GM23338 (cell line): ENCODE results near the gene ISL2. TPM values are rescaled to one million over a fixed set of nuclear protein-coding genes. Genes with fewer than 3 reads are reported as not detected.

ENCODE experiments used
- ATAC-seq: fragments of 200-7000 bp; cut with Tn5 transposase; 3 replicates; pipeline ENCODE4 v1.9.1; 2020
- DNase-seq: peaks from one replicate; pipeline ENCODE4 v3.0.0-alpha.2; 2015; ENCODE audit warnings: low spot score
- H2AFZ ChIP-seq: fragments of 200-600 bp; sonication (generic); 2 replicates; pipeline ENCODE4 v1.8.0; 2016; ENCODE audit warnings: antibody characterized with exemption, mild to moderate bottlenecking, moderate library complexity
- H3F3A ChIP-seq: fragments of 200-600 bp; sonication (generic); replicated peaks from 2 replicates; pipeline ENCODE4 v1.8.0; 2017; ENCODE audit warnings: antibody characterized with exemption, mixed run types, low read depth
- H3K27ac ChIP-seq: fragments of 200-600 bp; sonication (generic); 2 replicates; pipeline ENCODE4 v1.6.1; 2016; ENCODE audit warnings: low read depth
- H3K27me3 ChIP-seq: fragments of 200-600 bp; sonication (generic); 2 replicates; pipeline ENCODE4 v1.8.0; 2016; ENCODE audit warnings: mild to moderate bottlenecking, mixed run types, moderate library complexity; ENCODE audit not compliant: insufficient read depth
- H3K36me3 ChIP-seq: fragments of 200-600 bp; sonication (generic); 2 replicates; pipeline ENCODE4 v1.8.0; 2016; ENCODE audit warnings: mild to moderate bottlenecking; ENCODE audit not compliant: insufficient read depth
- H3K4me1 ChIP-seq: fragments of 200-600 bp; sonication (generic); 2 replicates; pipeline ENCODE4 v1.8.0; 2016; ENCODE audit warnings: mild to moderate bottlenecking, moderate library complexity; ENCODE audit not compliant: insufficient read depth
- H3K4me2 ChIP-seq: fragments of 200-600 bp; sonication (generic); 2 replicates; pipeline ENCODE4 v1.7.1; 2017; ENCODE audit warnings: mixed run types
- H3K4me3 ChIP-seq: fragments of 200-600 bp; sonication (generic); 2 replicates; pipeline ENCODE4 v1.6.1; 2016; ENCODE audit warnings: mixed run types
- H3K79me2 ChIP-seq: fragments of 200-600 bp; sonication (generic); replicated peaks from 2 replicates; pipeline ENCODE4 v1.8.0; 2017; ENCODE audit warnings: mild to moderate bottlenecking; ENCODE audit not compliant: insufficient read depth
- H3K9me2 ChIP-seq: fragments of 200-600 bp; sonication (generic); 2 replicates; pipeline ENCODE4 v1.8.0; 2017; ENCODE audit not compliant: insufficient read depth
- H4K20me1 ChIP-seq: fragments of 200-600 bp; sonication (generic); replicated peaks from 2 replicates; pipeline ENCODE4 v1.8.0; 2017; ENCODE audit warnings: mild to moderate bottlenecking; ENCODE audit not compliant: insufficient read depth
- H3K27ac Mint-ChIP-seq: 2 replicates; pipeline ENCODE4 v1.8.0; 2020; ENCODE audit warnings: inconsistent platforms, mild to moderate bottlenecking, moderate library complexity, mixed read lengths
- H3K27me3 Mint-ChIP-seq: 3 replicates; pipeline ENCODE4 v1.8.0; 2022; ENCODE audit warnings: low read depth, mild to moderate bottlenecking, moderate library complexity, mixed read lengths, inconsistent platforms; ENCODE audit not compliant: insufficient read depth, poor library complexity
- H3K36me3 Mint-ChIP-seq: 3 replicates; pipeline ENCODE4 v1.8.0; 2021; ENCODE audit warnings: low read depth, mild to moderate bottlenecking, inconsistent platforms, moderate library complexity, mixed read lengths
- H3K4me1 Mint-ChIP-seq: 3 replicates; pipeline ENCODE4 v1.8.0; 2020; ENCODE audit warnings: mild to moderate bottlenecking, inconsistent platforms, mixed read lengths
- H3K4me3 Mint-ChIP-seq: 3 replicates; pipeline ENCODE4 v1.8.0; 2021; ENCODE audit warnings: moderate library complexity, mild to moderate bottlenecking, inconsistent platforms, mixed read lengths
- H3K9me3 Mint-ChIP-seq: 3 replicates; pipeline ENCODE4 v1.8.0; 2020; ENCODE audit warnings: moderate library complexity, mild to moderate bottlenecking, inconsistent platforms, mixed read lengths
- CREB1 ChIP-seq: fragments of 250-450 bp; sonication (Bioruptor Pico); IDR thresholded peaks from 2 replicates; pipeline ENCODE4 v1.5.0; 2020; ENCODE audit warnings: low read depth, mild to moderate bottlenecking, moderate library complexity
- CTCF ChIP-seq, 2 experiments: fragments of 200-600 bp in 1 of 2; sonication (generic) in 1 of 2; conservative IDR thresholded peaks; 2 replicates each; pipeline versions ENCODE4 v1.5.1 to v1.6.1; 2016 to 2017; ENCODE audit warnings: antibody characterized with exemption in 2 of 2, low read depth in 2 of 2, mild to moderate bottlenecking in 2 of 2, moderate library complexity in 1 of 2
- ETS1 ChIP-seq: IDR thresholded peaks from 2 replicates; pipeline ENCODE4 v1.6.1; 2016; ENCODE audit warnings: antibody characterized with exemption
- EZH2 ChIP-seq: fragments of 200-600 bp; sonication (generic); IDR thresholded peaks from one replicate; pipeline ENCODE4 v1.8.0; 2017; ENCODE audit warnings: antibody characterized with exemption, mild to moderate bottlenecking, low read depth; ENCODE audit not compliant: unreplicated experiment
- EZH2phosphoT487 ChIP-seq: fragments of 200-600 bp; sonication (generic); IDR thresholded peaks from one replicate; pipeline ENCODE4 v1.8.1; 2018; ENCODE audit warnings: antibody characterized with exemption; ENCODE audit not compliant: unreplicated experiment
- JUNB ChIP-seq: IDR thresholded peaks from one replicate; pipeline ENCODE4 v1.6.1; 2016; ENCODE audit warnings: antibody characterized with exemption; ENCODE audit not compliant: unreplicated experiment
- POLR2AphosphoS5 ChIP-seq: IDR thresholded peaks from 2 replicates; pipeline ENCODE4 v1.6.1; 2016; ENCODE audit warnings: antibody characterized with exemption, low read depth
- STAT1 ChIP-seq: IDR thresholded peaks from one replicate; pipeline ENCODE4 v1.6.1; 2016; ENCODE audit warnings: antibody characterized with exemption; ENCODE audit not compliant: unreplicated experiment
- ZNF462 ChIP-seq: fragments of 250-450 bp; sonication (Bioruptor Pico); IDR thresholded peaks from 2 replicates; pipeline ENCODE4 v1.5.0; 2020; ENCODE audit warnings: mild to moderate bottlenecking, moderate library complexity
- polyA plus RNA-seq: library from polyadenylated mRNA; unstranded; fragments of >200 nt; fragmentation: Nextera tagmentation; extraction: Ambion mirVana; gene quantifications from 2 replicates; pipeline ENCODE4 v1.2.1, GENCODE V29; 2016
- total RNA-seq: library from RNA; depleted of rRNA; stranded (reverse); fragments of >200 nt; shearing (Covaris generic); gene quantifications from 2 replicates; pipeline ENCODE4 v1.2.3, GENCODE V29; 2014
- TF ChIP-seq, protein P1 (sequence below): IDR thresholded peaks from one replicate; pipeline ENCODE4 v1.6.1; 2018; ENCODE audit warnings: antibody characterized with exemption; ENCODE audit not compliant: unreplicated experiment

Gene ISL2
- total and polyA plus RNA-seq, 2 experiments from 2014 or later, result 0.65 to 2.7 TPM

DNA sequence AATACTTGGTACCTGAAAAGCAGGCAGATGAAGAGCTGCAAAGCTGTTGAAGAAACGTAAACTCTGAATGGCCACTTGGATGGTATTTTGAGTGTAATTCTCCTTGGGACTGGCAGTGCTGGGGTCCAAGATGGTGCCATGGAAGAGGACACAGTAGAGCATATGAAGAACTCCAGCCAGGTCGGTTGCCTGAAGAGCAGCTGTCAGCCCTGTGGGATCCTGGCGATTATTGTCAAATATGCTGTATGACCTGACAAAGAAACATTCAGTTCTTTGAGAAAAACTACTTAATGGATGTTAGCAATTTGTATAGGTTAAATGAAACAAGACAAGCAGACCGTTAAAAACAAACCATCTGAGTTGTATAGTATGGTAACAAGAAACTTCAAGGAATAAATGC is 44.8 kb downstream of the ISL2 start:
- Mint-ChIP-seq H3K4me3 (no peak overlapping the region), H3K9me3 (no peaks in the 10 kb centered on the region), H3K4me1 (0 out of 3 replicates have a peak, but pooled peaks cover 2% of the 10 kb centered on the region), H3K27me3 (no peaks in the 10 kb centered on the region), H3K27ac (no peak overlapping the region), H3K36me3 (no peaks in the 10 kb centered on the region)
- TF ChIP-seq CREB1 (CRISPR knock-in tag), result no peak
- no peak for TF ChIP-seq EZH2phosphoT487
- TF ChIP-seq ETS1, result no peak
- TF ChIP-seq STAT1, result no peak
- TF ChIP-seq, protein P1, sequence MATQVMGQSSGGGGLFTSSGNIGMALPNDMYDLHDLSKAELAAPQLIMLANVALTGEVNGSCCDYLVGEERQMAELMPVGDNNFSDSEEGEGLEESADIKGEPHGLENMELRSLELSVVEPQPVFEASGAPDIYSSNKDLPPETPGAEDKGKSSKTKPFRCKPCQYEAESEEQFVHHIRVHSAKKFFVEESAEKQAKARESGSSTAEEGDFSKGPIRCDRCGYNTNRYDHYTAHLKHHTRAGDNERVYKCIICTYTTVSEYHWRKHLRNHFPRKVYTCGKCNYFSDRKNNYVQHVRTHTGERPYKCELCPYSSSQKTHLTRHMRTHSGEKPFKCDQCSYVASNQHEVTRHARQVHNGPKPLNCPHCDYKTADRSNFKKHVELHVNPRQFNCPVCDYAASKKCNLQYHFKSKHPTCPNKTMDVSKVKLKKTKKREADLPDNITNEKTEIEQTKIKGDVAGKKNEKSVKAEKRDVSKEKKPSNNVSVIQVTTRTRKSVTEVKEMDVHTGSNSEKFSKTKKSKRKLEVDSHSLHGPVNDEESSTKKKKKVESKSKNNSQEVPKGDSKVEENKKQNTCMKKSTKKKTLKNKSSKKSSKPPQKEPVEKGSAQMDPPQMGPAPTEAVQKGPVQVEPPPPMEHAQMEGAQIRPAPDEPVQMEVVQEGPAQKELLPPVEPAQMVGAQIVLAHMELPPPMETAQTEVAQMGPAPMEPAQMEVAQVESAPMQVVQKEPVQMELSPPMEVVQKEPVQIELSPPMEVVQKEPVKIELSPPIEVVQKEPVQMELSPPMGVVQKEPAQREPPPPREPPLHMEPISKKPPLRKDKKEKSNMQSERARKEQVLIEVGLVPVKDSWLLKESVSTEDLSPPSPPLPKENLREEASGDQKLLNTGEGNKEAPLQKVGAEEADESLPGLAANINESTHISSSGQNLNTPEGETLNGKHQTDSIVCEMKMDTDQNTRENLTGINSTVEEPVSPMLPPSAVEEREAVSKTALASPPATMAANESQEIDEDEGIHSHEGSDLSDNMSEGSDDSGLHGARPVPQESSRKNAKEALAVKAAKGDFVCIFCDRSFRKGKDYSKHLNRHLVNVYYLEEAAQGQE, result no peak
- TF ChIP-seq EZH2, result no peak
- no peak for TF ChIP-seq POLR2AphosphoS5
- TF ChIP-seq JUNB, result no peak
- no peak for TF ChIP-seq ZNF462 (CRISPR knock-in tag)
- TF ChIP-seq CTCF (conservative IDR thresholded peaks at IDR 0.05; ENCODE audit: low read depth in 2 of 2), result no peak
- Histone ChIP-seq H4K20me1 (no peaks in the 10 kb centered on the region), H3K4me2 (no peak overlapping the region), H3K4me3 (no peak overlapping the region), H3K4me1 (no peaks in the 10 kb centered on the region), H3K36me3 (no peaks in the 10 kb centered on the region), H2AFZ (no peak overlapping the region), H3K27ac (no peak overlapping the region), H3K9me2 (no peaks in the 10 kb centered on the region), H3F3A (no peaks in the 10 kb centered on the region), H3K79me2 (no peaks in the 10 kb centered on the region), H3K27me3 (no peaks in the 10 kb centered on the region)
- DNase-seq (no peak), ATAC-seq (no peak)
